HG03139 (cell line): ENCODE results near the gene FKBP11.
"Not testable (repeated sequence)": the region's sequence is repeated elsewhere in the genome, so short reads cannot be mapped to it uniquely, and the experiment has no call there.

Experiments used
- ATAC-seq: cut with Tn5 transposase; IDR thresholded peaks from one replicate; pipeline ENCODE4 v1.9.1; 2021; ENCODE audit not compliant: unreplicated experiment

FKBP11 gene

DNA sequence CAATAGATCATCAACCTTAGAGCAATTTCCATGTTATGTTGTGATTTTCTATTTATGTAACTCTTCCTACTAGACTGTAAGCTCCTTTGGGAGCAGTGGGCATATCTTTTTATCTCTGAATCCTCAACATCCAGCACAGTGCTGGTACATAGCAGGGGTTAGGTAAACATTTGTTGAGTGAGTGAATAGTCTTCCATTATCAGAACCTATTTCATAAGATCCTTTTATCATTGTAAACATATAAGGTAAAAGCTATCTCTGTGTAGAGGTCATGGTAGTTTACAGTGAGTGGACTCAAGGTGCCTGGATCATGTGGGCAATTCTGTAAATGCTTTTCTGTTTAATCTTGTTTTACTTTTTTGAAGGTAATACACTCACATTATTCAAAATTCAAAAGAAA, 15.1 kb downstream of the FKBP11 start:
- ATAC-seq = no peak

DNA sequence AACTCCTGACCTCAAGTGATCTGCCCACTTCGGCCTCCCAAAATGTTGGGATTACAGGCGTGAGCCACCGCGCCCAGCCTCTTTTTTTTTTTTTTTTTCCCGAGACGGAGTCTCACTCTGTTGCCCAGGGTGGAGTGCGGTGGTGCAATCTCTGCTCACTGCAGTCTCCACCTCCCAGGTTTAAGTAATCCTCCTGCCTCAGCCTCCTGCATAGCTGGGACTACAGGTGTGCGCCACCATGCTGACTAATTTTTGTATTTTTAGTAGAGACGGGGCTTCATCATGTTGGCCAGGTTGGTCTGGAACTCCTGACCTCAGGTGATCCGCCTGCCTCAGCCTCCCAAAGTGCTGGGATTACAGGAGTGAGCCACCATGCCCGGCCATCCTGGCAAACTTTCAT, 15.6 kb downstream of the FKBP11 start:
- ATAC-seq = not testable (repeated sequence)

DNA sequence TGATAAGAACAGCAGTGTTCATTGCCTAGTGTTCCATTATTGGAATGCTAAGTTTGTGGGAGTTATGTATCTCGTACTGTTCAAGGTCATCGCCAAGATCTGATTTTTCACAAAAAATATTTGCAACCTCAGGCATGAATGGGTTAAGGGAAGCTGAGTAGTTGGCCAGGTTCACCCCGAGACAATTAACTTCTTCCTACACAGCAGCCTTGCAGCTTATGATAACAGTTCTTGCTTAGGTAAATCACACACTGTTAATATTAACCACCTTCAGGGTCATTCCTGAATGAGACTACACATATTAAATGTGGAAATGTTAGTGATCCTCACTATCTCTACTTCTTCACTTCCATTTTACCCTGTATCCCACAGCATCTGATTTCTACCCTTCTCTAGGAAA, 18.0 kb downstream of the FKBP11 start:
- no peak for ATAC-seq

DNA sequence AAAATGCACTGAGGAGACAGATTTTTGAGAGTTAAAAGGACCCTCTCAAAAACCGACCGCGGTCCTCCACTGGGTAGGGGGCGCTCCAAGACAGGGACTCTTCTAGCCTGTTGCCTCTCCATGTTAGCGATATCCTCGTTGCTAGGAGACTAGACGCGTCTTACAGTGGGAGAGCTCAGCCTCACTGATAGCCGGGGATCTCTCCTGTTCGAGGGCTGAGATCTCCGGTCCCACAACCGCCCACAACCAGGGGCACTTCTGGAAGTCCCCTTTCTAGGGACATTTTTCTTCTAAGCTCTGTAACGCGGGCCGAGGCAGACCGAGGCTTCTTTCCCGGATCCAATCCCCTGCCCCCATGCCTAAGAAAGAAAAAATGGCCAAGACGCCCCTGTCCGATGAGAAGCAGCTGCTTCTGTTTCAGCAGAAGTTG, 21.3 kb downstream of the FKBP11 start:
- peak; percentile 85 for ATAC-seq

DNA sequence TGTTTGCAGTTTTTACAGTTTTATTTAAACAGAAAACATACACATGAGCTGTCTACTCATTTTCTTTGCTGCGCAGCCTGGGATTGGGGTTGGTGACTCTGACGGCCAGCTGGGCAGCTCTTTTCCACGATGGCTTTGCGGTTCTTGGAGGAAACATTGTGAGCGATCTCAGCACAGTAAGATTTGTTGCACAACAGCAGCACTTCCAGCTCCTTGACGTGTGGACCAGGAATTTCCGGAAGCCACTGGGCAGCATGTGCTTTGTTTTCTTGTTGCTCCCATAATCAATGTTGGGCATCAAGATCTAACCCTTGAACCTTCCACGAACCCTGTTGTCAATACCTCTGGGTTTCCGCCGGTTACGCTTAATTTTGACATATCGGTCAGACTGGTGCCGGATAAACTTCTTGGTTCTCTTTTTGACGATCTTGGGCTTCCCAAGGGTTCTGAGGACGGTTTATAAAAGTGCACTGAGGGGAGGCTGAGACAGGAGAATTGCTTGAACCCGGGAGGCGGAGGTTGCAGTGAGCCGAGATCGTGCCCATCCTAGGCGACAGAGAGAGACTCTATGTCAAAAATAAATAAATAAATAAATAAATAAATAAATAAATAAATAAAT, 21.8 kb downstream of the FKBP11 start:
- no peak for ATAC-seq

DNA sequence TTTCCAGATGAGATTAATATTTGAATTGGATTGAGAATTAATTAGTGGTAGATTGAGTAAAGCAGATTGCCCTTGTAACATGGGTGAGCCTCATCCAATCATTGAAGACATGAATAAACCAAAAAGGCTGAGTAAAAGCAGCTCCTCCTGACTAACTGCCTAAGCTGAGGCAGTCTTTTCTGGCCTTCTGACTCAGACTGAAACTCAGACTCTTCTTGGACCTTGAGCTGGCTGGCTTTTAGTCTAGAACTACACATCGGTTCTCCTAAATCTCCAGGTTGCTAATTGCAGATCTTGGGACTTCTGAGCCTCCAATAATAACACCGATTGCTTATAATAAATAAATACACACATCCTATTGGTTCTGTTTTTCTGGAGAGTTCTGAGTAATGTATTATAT, 24.0 kb downstream of the FKBP11 start:
- ATAC-seq = no peak

DNA sequence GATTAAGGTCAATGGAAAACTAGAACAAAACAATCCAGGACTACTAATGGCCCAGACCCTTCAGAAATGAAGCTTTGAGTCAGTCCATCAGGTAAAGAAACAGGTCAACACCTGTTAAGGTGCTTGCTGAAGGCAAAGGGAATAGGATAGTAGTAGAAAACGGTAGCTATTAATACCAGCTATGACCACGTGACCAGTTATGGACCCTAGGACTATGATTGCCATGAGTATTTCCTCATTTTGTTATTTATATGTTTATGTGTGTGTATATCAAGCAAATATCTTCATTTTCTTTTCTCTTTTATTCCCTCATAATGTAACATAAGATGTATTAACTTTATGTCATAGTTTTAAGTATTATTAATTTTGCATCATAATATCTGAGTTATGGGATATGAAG, 25.6 kb downstream of the FKBP11 start:
- no peak for ATAC-seq

DNA sequence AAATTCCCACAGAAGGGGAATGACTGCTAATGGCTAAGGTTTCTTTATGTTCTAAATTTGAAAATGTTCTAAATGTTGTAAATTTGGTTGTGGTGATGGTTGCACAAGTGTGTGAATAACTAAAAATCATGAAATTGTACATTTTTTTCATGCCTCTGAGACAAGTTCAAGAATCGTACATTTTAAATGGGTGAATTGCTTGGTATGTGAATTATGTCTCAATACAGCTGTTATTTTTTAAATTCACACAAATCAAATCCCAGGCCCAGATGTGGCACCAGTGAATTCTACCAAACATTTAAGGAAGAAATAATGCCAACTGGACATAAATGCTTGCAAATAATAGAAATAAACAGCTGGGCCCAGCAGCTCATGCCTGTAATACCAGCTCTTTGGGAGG, 31.0 kb downstream of the FKBP11 start:
- ATAC-seq = no peak

DNA sequence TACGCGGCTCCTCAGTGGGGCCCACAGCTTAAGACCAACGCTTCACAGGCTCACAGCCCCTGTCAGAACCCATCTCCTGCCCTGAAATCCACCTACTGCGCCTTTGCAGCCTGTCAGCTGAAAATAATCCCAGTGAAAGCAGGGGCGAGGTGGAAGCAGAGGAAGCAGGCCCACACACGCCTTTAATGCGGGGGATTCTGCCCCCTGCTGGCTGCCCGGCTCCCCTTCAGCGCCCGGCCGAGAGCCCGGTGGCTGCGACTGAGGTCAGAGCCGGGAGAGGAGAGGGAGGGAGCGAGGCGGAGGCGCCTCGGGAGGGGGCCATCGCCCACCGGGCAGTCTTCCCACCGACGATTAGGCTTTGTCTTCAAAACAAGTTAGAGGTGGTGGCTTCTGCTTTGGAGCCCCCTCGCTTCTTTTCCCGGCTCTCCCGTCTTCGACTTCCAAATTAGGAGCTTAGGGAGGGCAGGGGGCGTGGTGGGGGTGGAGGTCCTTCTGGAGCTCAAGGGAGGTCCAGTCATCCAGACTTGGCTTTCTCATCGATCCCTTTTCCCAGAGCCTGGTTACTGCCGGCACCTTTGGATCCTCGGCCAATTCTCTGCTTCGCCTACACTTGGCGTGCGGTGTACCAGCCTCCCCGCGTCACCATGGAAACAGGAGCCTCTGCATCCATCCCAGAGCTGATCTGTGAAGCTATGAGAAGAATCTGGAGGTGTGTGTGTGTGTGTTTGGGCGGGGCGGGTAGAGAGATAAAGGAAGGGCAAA, 34.5 kb downstream of the FKBP11 start:
- ATAC-seq = peak; percentile 61

DNA sequence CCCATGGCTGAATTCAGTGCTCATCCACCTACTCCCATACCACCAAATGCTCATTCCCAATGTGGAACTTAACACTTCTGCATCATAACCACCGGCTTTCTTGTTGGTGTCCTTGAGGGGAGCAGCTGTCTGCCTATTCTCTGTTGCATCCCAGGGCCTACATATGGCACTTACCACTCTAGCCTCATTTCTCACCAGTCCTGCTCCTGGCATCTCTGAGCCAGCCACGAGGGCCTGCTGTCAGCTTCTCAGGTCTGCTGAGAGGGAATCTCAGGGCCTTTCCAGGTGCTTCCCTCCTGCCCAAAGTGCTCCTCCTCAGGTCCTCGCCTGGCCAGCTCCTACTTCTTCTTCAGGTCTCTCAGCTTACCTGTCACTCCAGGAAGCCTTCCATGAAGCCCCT, 35.6 kb downstream of the FKBP11 start:
- ATAC-seq = no peak

DNA sequence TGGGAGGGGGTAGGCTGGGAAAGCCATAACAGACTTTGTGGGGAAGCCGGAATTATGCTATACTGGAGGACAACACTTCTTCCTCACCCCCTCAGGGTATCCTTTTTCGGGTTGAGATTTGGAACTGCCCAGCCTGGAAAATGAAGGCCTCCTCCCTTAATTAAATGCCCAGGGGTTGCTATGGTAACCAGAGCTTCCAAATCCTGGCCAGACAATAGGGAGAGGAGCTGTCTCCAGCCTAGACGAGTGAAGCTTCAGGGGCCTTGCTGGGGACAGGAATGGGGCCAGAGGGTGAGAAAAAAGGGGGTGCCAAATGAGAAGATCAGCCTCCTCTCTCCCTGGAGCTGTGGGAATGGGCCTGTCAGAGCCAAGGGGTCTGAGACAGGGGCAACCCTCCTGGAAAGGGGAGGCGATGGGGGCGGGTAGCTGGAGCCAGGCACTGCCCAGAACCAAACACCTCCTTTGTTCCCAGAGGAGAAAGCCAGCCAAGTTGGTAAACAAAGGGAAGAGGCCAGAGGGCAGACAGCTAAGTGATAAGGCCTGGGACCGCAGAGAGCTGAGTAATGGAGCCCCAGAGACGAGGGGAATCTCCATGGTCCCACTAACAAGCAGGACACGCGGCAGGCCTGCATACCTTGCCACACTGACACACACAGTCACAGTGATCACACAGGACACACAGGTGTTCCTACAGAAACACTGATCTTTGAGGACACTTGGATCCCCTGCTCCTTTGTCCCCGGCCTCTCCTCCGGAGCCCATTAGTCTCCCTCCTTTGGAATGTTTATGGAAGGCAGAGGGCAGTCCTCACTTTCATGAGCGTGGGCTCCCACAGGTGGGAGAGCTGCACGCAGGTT, 41.8 kb downstream of the FKBP11 start:
- ATAC-seq = no peak

DNA sequence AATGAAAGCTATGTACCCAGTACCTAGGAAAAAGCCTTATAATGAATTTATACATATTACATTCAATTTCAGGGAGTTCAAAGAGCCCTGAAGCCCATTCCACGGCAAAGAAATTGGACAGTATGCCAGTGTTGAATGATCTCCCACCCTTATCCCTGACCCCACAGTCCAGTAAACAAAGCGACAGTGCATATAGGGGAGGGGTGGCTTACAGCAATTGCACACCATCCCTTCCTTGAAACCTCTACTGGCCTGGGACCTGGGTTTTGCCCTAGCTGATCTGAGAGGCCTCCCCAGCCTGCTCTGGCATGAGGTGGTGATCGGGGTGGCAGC, 42.4 kb downstream of the FKBP11 start:
- ATAC-seq = no peak

DNA sequence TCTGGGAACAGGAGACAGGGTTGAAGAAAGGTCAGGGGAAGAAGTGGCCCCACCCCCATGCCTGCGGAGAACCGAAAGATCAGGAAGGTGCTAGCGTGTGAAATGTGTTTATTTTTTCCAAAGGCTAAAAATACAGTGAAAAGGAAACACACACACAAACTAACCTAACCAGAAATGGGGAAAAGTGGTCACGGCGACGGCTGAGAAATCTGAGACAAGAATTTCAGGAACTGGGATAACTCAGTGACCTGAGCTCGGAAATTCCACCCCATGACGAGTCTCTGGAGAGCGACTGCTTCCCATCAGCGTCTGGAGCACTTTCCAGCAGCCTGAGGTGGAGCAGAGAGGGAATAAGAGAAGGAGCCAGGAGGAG, 43.0 kb downstream of the FKBP11 start:
- no peak for ATAC-seq

DNA sequence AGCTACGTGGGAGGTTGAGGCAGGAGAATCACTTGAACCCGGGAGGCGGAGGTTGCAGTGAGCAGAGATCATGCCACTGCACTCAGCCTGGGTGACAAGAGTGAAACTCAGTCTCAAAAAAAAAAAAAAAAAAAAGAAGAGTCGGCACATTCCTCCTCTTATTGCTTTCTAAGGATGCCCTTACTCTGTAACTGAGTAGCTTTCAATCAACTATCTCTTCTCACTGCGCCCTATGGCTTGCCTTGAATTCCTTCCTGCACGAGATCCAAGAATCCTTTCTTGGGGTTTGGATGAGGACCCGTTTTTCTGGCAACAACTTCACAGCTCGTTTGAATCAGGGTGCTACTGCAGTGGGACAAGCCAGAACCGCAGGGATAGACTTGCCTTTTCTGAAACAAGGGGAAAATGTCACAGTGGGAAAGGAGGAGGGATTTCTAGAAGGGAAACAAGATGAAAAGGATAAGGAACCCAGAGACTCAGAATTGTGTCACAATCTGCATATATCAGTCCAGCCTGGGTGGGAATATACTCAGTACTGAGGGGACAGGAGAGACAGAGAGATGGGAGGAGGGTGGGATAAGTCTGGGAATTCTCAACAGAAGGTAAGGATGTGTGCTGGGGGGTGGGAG, 43.5 kb downstream of the FKBP11 start:
- no peak for ATAC-seq

DNA sequence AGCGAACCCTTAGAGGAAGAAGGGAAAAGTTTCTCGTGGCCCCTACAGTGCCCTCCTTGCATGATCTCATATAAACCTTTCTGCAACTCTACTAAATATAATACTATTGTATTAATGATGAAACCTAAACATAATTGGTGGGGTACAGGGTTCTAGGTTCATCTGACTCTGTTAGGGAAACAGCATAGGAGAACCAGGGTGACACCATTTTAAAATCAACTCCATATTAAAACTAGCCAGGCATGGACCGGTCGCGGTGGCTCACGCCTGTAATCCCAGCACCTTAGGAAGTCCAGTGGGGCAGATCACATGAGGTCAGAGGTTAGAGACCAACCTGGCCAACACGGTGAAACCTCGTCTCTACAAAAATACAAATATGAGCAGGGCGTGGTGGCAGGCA, 44.6 kb downstream of the FKBP11 start:
- no peak for ATAC-seq

DNA sequence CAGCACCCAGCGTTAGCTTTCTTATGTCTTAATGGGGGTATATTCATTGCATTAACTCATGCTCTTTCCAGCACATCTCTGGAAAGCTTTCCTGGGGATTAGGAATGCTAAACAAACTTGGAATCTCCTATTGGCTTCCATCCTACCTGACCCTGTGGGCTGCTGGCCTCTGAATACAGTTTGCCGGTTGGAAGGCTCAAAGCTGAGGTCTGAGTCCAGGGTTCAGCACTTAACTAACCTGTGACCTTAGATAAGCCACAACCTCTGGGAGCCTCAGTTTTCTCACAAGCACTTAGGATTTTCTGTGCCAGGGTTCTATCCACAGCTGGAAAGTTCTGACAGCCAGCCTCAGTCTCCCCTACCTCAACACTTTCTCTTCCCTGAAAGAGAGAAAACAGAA, 46.7 kb downstream of the FKBP11 start:
- no peak for ATAC-seq

DNA sequence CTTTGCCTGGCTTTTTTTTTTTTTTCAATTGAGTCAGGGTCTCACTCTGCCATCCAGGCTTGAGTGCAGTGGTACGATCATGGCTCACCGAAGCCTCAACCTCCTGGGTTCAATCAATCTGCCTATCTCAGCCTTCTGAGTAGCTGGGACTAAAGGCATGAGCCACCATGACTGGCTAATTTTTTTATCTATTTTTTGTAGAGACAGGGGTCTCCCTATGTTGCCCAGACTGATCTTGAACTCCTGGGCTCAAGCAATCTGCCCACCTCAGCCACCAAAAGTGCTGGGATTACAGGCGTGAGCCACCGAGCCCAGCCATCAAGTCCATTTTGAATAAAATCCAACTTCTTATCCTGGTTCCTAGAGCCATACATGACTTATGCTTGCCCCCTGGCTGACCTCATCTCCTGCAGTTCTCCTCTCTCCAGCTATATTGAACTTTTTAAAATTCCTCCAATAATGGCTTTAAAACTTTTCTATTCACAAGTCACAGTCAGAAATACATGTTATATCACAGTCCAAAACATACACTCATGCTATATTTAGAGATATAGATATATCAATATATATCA, 49.3 kb downstream of the FKBP11 start:
- ATAC-seq = no peak

DNA sequence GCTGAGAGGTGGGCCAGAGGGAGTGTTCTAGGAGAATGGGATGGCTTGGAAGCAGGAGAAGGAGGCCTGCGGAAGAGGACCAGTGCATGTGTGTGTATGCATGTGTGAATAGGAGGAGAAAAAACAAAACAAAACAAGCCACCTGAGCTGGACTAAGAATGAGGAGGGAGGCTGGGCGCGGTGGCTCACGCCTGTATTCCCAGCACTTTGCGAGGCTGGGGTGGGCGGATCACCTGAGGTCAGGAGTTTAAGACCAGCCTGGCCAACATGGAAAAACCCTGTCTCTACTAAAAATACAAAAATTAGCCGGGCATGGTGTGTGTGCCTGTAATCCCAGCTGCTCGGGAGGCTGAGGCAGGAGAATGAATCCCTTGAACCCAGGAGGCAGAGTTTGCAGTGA, 51.8 kb downstream of the FKBP11 start:
- ATAC-seq = not testable (repeated sequence)

DNA sequence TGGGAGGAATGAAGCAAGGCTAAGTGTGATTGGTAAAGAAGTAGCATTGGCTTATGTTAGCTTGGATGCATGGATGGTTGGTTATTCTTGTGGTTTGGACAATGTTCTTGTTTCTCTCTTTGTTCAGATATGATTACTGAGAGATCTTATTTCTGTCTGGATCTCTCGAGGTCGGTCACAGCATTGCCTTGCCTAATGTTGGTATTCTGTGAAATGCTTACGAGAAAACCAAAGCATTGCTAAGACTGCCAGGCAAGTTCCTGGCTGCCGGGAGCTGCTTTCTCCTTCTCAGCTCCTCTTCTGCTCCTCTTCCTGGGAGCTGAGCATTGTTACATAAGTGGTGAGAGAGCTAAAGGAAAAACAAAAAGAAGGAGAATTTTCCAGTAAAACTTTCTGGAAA, 52.2 kb downstream of the FKBP11 start:
- no peak for ATAC-seq
